ENCODE measurements around the gene TEX11.

TEX11 gene

DNA sequence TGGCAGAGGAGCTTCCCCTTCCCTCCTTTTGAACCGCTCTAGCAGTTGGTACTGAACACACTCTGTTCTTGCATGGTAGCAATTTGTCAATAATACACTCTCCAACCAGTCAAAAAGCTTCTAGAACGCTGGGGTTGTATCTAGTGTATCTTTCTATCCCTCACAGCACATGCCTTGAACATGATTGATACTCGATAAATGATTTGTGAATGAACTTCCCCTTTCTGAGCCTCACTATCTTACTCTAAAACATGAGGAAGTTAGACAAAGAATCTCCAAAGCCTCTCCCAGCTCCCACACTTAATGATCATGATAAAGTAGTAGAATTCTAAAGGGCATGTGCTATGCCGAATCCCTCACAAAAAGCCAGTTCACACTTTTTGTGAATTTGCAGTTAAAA lies 399.4 kb downstream of the TEX11 start:
- no peak overlapping the region for H3K27ac ChIP-seq (ENCODE audit: low read depth, low read length)
- H3K4me3 ChIP-seq (ENCODE audit: low read depth in 1 of 5, low read length in 5 of 5) = no peak overlapping the region
- no peaks in the 10 kb centered on the region for H3K36me3 ChIP-seq (ENCODE audit: control insufficient read depth in 5 of 5, insufficient read depth in 5 of 5, low read length in 5 of 5)
- peaks cover 0 to 26% (median 18%) of the 10 kb centered on the region in 5 donors for H3K27me3 ChIP-seq (ENCODE audit: control insufficient read depth in 5 of 5, insufficient read depth in 4 of 5, low read length in 5 of 5)
- no peaks in the 10 kb centered on the region for H3K9me3 ChIP-seq (ENCODE audit: control insufficient read depth in 5 of 5, low read length in 5 of 5)
- H3K4me1 ChIP-seq (ENCODE audit: control insufficient read depth in 5 of 5, insufficient read depth in 5 of 5, low read length in 5 of 5) = no peaks in the 10 kb centered on the region
- H3K9ac ChIP-seq (ENCODE audit: low read length in 5 of 5) = no peak overlapping the region

- no peaks in the 10 kb centered on the region for H3K9me3 ChIP-seq (ENCODE audit: control insufficient read depth in 5 of 5, low read length in 5 of 5)
- no peaks in the 10 kb centered on the region for H3K36me3 ChIP-seq (ENCODE audit: control insufficient read depth in 5 of 5, insufficient read depth in 5 of 5, low read length in 5 of 5)
These were observed 400.1 kb downstream of the TEX11 start for GRCh38 chrX:70508296-70508911.

DNA sequence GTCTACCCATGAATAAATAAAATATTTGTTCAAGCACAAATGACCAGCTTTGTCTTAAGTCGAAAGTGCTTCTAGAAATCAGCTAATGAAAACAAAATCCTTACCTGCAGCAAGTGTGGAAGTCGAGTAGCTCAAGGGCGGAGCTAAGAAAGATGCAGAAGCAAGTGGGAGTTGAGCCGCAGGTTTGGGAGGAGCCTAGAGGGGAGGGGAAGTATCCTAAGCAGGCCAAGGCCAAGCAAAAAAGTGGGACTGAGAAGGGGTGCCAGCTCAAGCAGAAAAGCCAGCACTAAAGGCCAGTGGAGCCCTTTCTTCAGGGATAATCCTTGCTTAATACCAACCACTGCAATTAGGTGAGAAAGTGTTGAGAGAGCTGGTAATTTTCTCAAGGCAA lies 403.1 kb downstream of the TEX11 start:
- Histone ChIP-seq H3K27me3 (ENCODE audit: control insufficient read depth in 5 of 5, insufficient read depth in 4 of 5, low read length in 5 of 5) (peaks cover 0 to 26% (median 18%) of the 10 kb centered on the region in 5 donors), H3K9me3 (ENCODE audit: control insufficient read depth in 5 of 5, low read length in 5 of 5) (no peaks in the 10 kb centered on the region), H3K4me1 (ENCODE audit: control insufficient read depth in 5 of 5, insufficient read depth in 5 of 5, low read length in 5 of 5) (no peaks in the 10 kb centered on the region), H3K27ac (ENCODE audit: low read depth, low read length) (no peak overlapping the region), H3K4me3 (ENCODE audit: low read depth in 1 of 5, low read length in 5 of 5) (no peak overlapping the region), H3K9ac (ENCODE audit: low read length in 5 of 5) (no peak overlapping the region), H3K36me3 (ENCODE audit: control insufficient read depth in 5 of 5, insufficient read depth in 5 of 5, low read length in 5 of 5) (peaks cover 0 to 8% (median 0%) of the 10 kb centered on the region in 5 donors)

More at GRCh38 chrX:70508296-70508911, 400.1 kb downstream of the TEX11 start:
- H3K4me1 ChIP-seq (ENCODE audit: control insufficient read depth in 5 of 5, insufficient read depth in 5 of 5, low read length in 5 of 5) = no peaks in the 10 kb centered on the region
- no peak overlapping the region for H3K27ac ChIP-seq (ENCODE audit: low read depth, low read length)
- no peak overlapping the region for H3K9ac ChIP-seq (ENCODE audit: low read length in 5 of 5)
- H3K27me3 ChIP-seq (ENCODE audit: control insufficient read depth in 5 of 5, insufficient read depth in 4 of 5, low read length in 5 of 5) = peaks cover 0 to 26% (median 18%) of the 10 kb centered on the region in 5 donors
- no peak overlapping the region for H3K4me3 ChIP-seq (ENCODE audit: low read depth in 1 of 5, low read length in 5 of 5)

GRCh38 chrX:70504772-70505450 lies 403.6 kb downstream of the TEX11 start:
- Histone ChIP-seq H3K4me3 (ENCODE audit: low read depth in 1 of 5, low read length in 5 of 5) (no peak overlapping the region), H3K9me3 (ENCODE audit: control insufficient read depth in 5 of 5, low read length in 5 of 5) (no peaks in the 10 kb centered on the region), H3K4me1 (ENCODE audit: control insufficient read depth in 5 of 5, insufficient read depth in 5 of 5, low read length in 5 of 5) (no peaks in the 10 kb centered on the region), H3K36me3 (ENCODE audit: control insufficient read depth in 5 of 5, insufficient read depth in 5 of 5, low read length in 5 of 5) (peaks cover 0 to 11% (median 0%) of the 10 kb centered on the region in 5 donors), H3K9ac (ENCODE audit: low read length in 5 of 5) (no peak overlapping the region), H3K27me3 (ENCODE audit: control insufficient read depth in 5 of 5, insufficient read depth in 4 of 5, low read length in 5 of 5) (peaks cover 0 to 26% (median 20%) of the 10 kb centered on the region in 5 donors), H3K27ac (ENCODE audit: low read depth, low read length) (no peak overlapping the region)

DNA sequence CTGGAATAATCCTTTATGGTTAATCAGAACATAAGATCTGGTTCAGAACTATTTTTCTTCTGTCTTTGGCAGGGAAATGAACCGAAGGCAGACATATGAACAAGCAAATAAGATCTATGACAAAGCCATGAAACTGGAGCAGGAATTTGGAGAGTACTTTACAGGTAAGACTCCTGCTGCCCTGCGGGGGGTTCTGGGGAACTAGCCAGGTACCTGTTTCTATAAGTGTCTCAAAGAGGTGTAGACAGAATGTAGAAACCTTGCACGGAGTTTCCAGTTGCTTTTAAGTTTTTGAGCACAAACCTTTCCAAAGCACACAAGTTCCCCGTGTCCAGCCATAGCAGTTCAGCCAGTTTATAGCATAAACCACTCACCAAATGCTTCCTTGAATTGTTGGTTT lies 407.7 kb downstream of the TEX11 start:
- peaks cover 0 to 20% (median 17%) of the 10 kb centered on the region in 5 donors for H3K27me3 ChIP-seq (ENCODE audit: control insufficient read depth in 5 of 5, insufficient read depth in 4 of 5, low read length in 5 of 5)
- H3K9me3 ChIP-seq (ENCODE audit: control insufficient read depth in 5 of 5, low read length in 5 of 5) = no peaks in the 10 kb centered on the region
- peaks cover 0 to 13% (median 0%) of the 10 kb centered on the region in 5 donors for H3K36me3 ChIP-seq (ENCODE audit: control insufficient read depth in 5 of 5, insufficient read depth in 5 of 5, low read length in 5 of 5)
- H3K27ac ChIP-seq (ENCODE audit: low read depth, low read length) = no peak overlapping the region
- H3K9ac ChIP-seq (ENCODE audit: low read length in 5 of 5) = no peak overlapping the region
- no peaks in the 10 kb centered on the region for H3K4me1 ChIP-seq (ENCODE audit: control insufficient read depth in 5 of 5, insufficient read depth in 5 of 5, low read length in 5 of 5)
- no peak overlapping the region for H3K4me3 ChIP-seq (ENCODE audit: low read depth in 1 of 5, low read length in 5 of 5)

GRCh38 chrX:70498129-70498528 lies 410.4 kb downstream of the TEX11 start:
- H3K9me3 ChIP-seq (ENCODE audit: control insufficient read depth in 5 of 5, low read length in 5 of 5) = peaks cover 0 to 2% (median 0%) of the 10 kb centered on the region in 5 donors
- no peak overlapping the region for H3K27ac ChIP-seq (ENCODE audit: low read depth, low read length)
- no peak overlapping the region for H3K4me3 ChIP-seq (ENCODE audit: low read depth in 1 of 5, low read length in 5 of 5)
- H3K4me1 ChIP-seq (ENCODE audit: control insufficient read depth in 5 of 5, insufficient read depth in 5 of 5, low read length in 5 of 5) = no peaks in the 10 kb centered on the region
- no peak overlapping the region for H3K9ac ChIP-seq (ENCODE audit: low read length in 5 of 5)
- peaks cover 0 to 16% (median 0%) of the 10 kb centered on the region in 5 donors for H3K36me3 ChIP-seq (ENCODE audit: control insufficient read depth in 5 of 5, insufficient read depth in 5 of 5, low read length in 5 of 5)
- H3K27me3 ChIP-seq (ENCODE audit: control insufficient read depth in 5 of 5, insufficient read depth in 4 of 5, low read length in 5 of 5) = peaks cover 0 to 20% (median 6%) of the 10 kb centered on the region in 5 donors

GRCh38 chrX:70497026-70497425 lies 411.5 kb downstream of the TEX11 start:
- Histone ChIP-seq H3K36me3 (ENCODE audit: control insufficient read depth in 5 of 5, insufficient read depth in 5 of 5, low read length in 5 of 5) (peaks cover 0 to 16% (median 0%) of the 10 kb centered on the region in 5 donors), H3K4me1 (ENCODE audit: control insufficient read depth in 5 of 5, insufficient read depth in 5 of 5, low read length in 5 of 5) (no peaks in the 10 kb centered on the region), H3K27me3 (ENCODE audit: control insufficient read depth in 5 of 5, insufficient read depth in 4 of 5, low read length in 5 of 5) (peaks cover 0 to 25% (median 9%) of the 10 kb centered on the region in 5 donors), H3K4me3 (ENCODE audit: low read depth in 1 of 5, low read length in 5 of 5) (no peak overlapping the region), H3K27ac (ENCODE audit: low read depth, low read length) (no peak overlapping the region), H3K9ac (ENCODE audit: low read length in 5 of 5) (no peak overlapping the region), H3K9me3 (ENCODE audit: control insufficient read depth in 5 of 5, low read length in 5 of 5) (peaks cover 0 to 2% (median 0%) of the 10 kb centered on the region in 5 donors)

DNA sequence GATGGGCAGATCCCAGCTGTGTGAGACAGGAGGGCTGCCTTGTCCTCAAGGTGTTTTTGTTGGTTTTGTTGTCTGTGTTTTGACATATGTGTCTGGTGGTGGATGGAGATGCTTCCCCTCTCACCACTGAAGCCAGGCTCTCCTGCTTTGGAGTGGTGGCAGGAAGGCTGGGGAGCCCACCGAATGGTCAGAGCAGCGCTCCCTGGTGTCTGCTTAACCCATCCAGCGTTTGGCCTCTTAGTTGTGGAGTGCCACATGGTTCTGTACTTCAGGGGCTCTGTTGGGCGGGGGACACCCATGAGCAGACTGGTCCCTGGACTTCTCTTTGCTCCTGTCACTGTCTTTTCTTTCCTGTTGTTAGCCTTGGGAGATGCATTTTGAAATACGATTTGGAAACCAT lies 412.0 kb downstream of the TEX11 start:
- no peak overlapping the region for H3K27ac ChIP-seq (ENCODE audit: low read depth, low read length)
- H3K27me3 ChIP-seq (ENCODE audit: control insufficient read depth in 5 of 5, insufficient read depth in 4 of 5, low read length in 5 of 5) = peaks cover 0 to 25% (median 11%) of the 10 kb centered on the region in 5 donors
- H3K36me3 ChIP-seq (ENCODE audit: control insufficient read depth in 5 of 5, insufficient read depth in 5 of 5, low read length in 5 of 5) = peaks cover 0 to 16% (median 0%) of the 10 kb centered on the region in 5 donors

DNA sequence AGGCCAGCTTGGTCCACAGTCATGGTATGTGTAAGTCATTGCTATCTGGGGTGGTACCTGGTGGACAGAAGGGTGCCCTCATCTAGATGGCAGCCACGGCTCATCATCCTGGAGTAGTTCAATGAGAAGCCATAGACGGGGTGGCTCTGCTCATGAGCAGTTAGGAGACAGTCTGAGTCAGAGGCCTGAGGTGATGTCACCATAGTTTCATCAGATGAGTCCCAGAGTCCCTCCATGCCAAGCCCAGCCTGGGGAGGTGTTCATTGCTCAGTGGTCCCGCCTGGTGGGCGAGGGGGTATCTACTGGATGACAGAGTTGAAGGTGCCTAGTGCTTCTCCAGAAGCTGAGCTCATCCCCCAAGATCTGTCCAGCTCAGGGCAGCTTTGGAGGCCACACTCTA lies 414.1 kb downstream of the TEX11 start:
- no peak overlapping the region for H3K27ac ChIP-seq (ENCODE audit: low read depth, low read length)
- H3K4me3 ChIP-seq (ENCODE audit: low read depth in 1 of 5, low read length in 5 of 5) = no peak overlapping the region
- peaks cover 0 to 2% (median 0%) of the 10 kb centered on the region in 5 donors for H3K9me3 ChIP-seq (ENCODE audit: control insufficient read depth in 5 of 5, low read length in 5 of 5)
- peaks cover 0 to 13% (median 0%) of the 10 kb centered on the region in 5 donors for H3K36me3 ChIP-seq (ENCODE audit: control insufficient read depth in 5 of 5, insufficient read depth in 5 of 5, low read length in 5 of 5)
- H3K9ac ChIP-seq (ENCODE audit: low read length in 5 of 5) = no peak overlapping the region
- no peaks in the 10 kb centered on the region for H3K4me1 ChIP-seq (ENCODE audit: control insufficient read depth in 5 of 5, insufficient read depth in 5 of 5, low read length in 5 of 5)
- H3K27me3 ChIP-seq (ENCODE audit: control insufficient read depth in 5 of 5, insufficient read depth in 4 of 5, low read length in 5 of 5) = peaks cover 0 to 22% (median 10%) of the 10 kb centered on the region in 5 donors

More for the DNA sequence above, 412.0 kb downstream of the TEX11 start:
- Histone ChIP-seq H3K4me3 (ENCODE audit: low read depth in 1 of 5, low read length in 5 of 5) (no peak overlapping the region), H3K9me3 (ENCODE audit: control insufficient read depth in 5 of 5, low read length in 5 of 5) (peaks cover 0 to 2% (median 0%) of the 10 kb centered on the region in 5 donors), H3K4me1 (ENCODE audit: control insufficient read depth in 5 of 5, insufficient read depth in 5 of 5, low read length in 5 of 5) (no peaks in the 10 kb centered on the region), H3K9ac (ENCODE audit: low read length in 5 of 5) (no peak overlapping the region)

GRCh38 chrX:70488856-70489255 lies 419.7 kb downstream of the TEX11 start:
- Histone ChIP-seq H3K4me1 (ENCODE audit: control insufficient read depth in 5 of 5, insufficient read depth in 5 of 5, low read length in 5 of 5) (no peaks in the 10 kb centered on the region), H3K27me3 (ENCODE audit: control insufficient read depth in 5 of 5, insufficient read depth in 4 of 5, low read length in 5 of 5) (peaks cover 0 to 14% (median 0%) of the 10 kb centered on the region in 5 donors), H3K9me3 (ENCODE audit: control insufficient read depth in 5 of 5, low read length in 5 of 5) (peaks cover 0 to 2% (median 0%) of the 10 kb centered on the region in 5 donors), H3K36me3 (ENCODE audit: control insufficient read depth in 5 of 5, insufficient read depth in 5 of 5, low read length in 5 of 5) (peaks cover 0 to 5% (median 0%) of the 10 kb centered on the region in 5 donors), H3K4me3 (ENCODE audit: low read depth in 1 of 5, low read length in 5 of 5) (no peak overlapping the region), H3K9ac (ENCODE audit: low read length in 5 of 5) (no peak overlapping the region), H3K27ac (ENCODE audit: low read depth, low read length) (no peak overlapping the region)
